SU-DHL-6 (cell line): ENCODE measurements around the gene TACR1.

ENCODE experiments used
- CTCF ChIP-seq: fragments of 200-600 bp; sonication (generic); IDR thresholded peaks from one replicate; pipeline ENCODE4 v1.5.1; 2017; ENCODE audit warnings: antibody characterized with exemption, mild to moderate bottlenecking, low read length, moderate library complexity; ENCODE audit not compliant: insufficient read depth, poor library complexity, severe bottlenecking
- EZH2phosphoT487 ChIP-seq: fragments of 200-600 bp; sonication (generic), shearing (Covaris generic); conservative IDR thresholded peaks from 2 replicates; pipeline ENCODE4 v1.6.1; 2018; ENCODE audit warnings: mild to moderate bottlenecking, antibody characterized with exemption, low read length, moderate library complexity, mixed read lengths

- TF ChIP-seq CTCF (no peak), EZH2phosphoT487 (no peak)
These were observed 11.1 kb upstream of the TACR1 start for GRCh38 chr2:75210409-75210808.
